ENCODE data around the gene FBXL16. TPM values are rescaled to one million over a fixed set of nuclear protein-coding genes. Genes with fewer than 3 reads are reported as not detected.

The FBXL16 gene
- total and polyA plus RNA-seq, 9 of the 15 experiments (the other 6 are each of a cell fraction or from before 2014, with no cell fraction given): 0.21 to 8.2 (median 1.7) TPM

GRCh38 chr16:667780-668518 is 37.7 kb downstream of the FBXL16 start, which contains the start of gene RHOT2 (continued):
- 0 out of 2 replicates have a peak, but pooled peaks have one; percentile 53 for TF ChIP-seq KLF13 (tag; IDR thresholded peaks at IDR 0.05; ENCODE audit: borderline replicate concordance, low read depth)
- no peak for TF ChIP-seq MCM7 (IDR thresholded peaks at IDR 0.05)
- TF ChIP-seq SMC3 (conservative IDR thresholded peaks at IDR 0.05; ENCODE audit: insufficient read depth, low read depth, low read length): peak; percentile 82
- TF ChIP-seq SFPQ (IDR thresholded peaks at IDR 0.05; ENCODE audit: low read depth, low read length): no peak
- no peak for TF ChIP-seq THAP7 (CRISPR knock-in tag; IDR thresholded peaks at IDR 0.05)
- no peak for TF ChIP-seq ZNF436 (CRISPR knock-in tag; IDR thresholded peaks at IDR 0.05)
- no peak for TF ChIP-seq ZBTB34 (CRISPR knock-in tag; IDR thresholded peaks at IDR 0.05)
- no peak for TF ChIP-seq MGA (IDR thresholded peaks at IDR 0.05)
- TF ChIP-seq ZNF586 (CRISPR knock-in tag; conservative IDR thresholded peaks at IDR 0.05): no peak
- TF ChIP-seq FOXK1 (CRISPR knock-in tag; IDR thresholded peaks at IDR 0.05; ENCODE audit: borderline replicate concordance): no peak
- TF ChIP-seq ZNF24 (IDR thresholded peaks at IDR 0.05): peak; percentile 73; the same call in 1 of the 2 replicates

All from K562 (cell line).